WERI-Rb-1 (cell line): ENCODE measurements around the gene ETFBKMT.

Source experiments
- DNase-seq: peaks from one replicate; pipeline ENCODE4 v3.0.0-alpha.2; 2020
- H3K27ac ChIP-seq: fragments of 250-450 bp; sonication (Bioruptor Pico); 2 replicates; pipeline ENCODE4 v1.5.1; 2020; ENCODE audit warnings: mild to moderate bottlenecking, moderate library complexity
- H3K27me3 ChIP-seq: fragments of 250-450 bp; sonication (Bioruptor Pico); 2 replicates; pipeline ENCODE4 v1.5.1; 2021; ENCODE audit warnings: mild to moderate bottlenecking, low read depth, moderate library complexity; ENCODE audit not compliant: insufficient read depth, severe bottlenecking
- H3K36me3 ChIP-seq: fragments of 250-450 bp; sonication (Bioruptor Pico); 2 replicates; pipeline ENCODE4 v1.5.1; 2020; ENCODE audit warnings: mild to moderate bottlenecking, moderate library complexity
- H3K4me3 ChIP-seq: 2 replicates; pipeline ENCODE4 v1.5.1; 2011; ENCODE audit warnings: low read depth, mild to moderate bottlenecking, control low read depth, low read length
- H3K9me3 ChIP-seq: fragments of 250-450 bp; sonication (Bioruptor Pico); 2 replicates; pipeline ENCODE4 v1.5.1; 2021; ENCODE audit warnings: mild to moderate bottlenecking, moderate library complexity; ENCODE audit not compliant: severe bottlenecking
- TF ChIP-seq, protein P1 (sequence below): IDR thresholded peaks from 2 replicates; pipeline ENCODE4 v1.5.1; 2011; ENCODE audit warnings: low read depth, mild to moderate bottlenecking, control low read depth, inconsistent platforms, low read length

Gene ETFBKMT

DNA sequence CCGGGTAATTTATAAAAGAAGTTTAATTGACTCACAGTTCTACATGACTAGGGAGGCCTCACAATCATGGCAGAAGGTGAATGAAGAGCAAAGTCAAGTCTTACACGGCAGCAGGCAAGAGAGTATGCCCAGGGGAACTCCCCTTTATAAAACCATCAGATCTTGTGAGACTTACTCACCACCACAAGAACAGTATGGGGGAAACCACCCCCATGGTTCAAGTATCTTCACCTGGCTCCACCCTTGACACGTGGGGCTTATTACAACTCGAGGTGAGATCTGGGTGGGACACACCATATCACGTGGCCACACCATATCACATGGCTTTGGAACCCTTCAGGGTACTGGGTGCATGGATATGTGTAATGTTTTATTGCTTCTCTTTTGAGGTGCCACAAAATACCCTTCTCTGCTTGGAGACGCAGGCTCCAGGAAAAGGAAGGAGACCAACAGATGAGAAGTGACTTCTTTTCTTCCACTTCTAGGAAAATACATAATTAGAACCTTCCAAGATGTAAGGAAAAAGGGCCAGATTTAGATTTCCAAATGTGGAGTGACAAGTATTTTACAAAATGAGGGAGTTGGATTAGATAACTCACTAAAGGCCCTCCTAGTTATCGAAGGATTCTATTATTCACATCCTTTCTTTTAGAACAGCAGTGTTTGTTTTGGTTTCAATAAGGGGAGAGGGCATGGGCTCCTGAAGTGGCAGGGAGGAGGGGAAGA is 33.1 kb upstream of the ETFBKMT start:
- Histone ChIP-seq H3K27ac (no peak overlapping the region), H3K4me3 (no peak overlapping the region), H3K9me3 (no peaks in the 10 kb centered on the region), H3K36me3 (no peaks in the 10 kb centered on the region; the same call in 1 of the 2 replicates), H3K27me3 (no peaks in the 10 kb centered on the region)
- TF ChIP-seq, protein P1, sequence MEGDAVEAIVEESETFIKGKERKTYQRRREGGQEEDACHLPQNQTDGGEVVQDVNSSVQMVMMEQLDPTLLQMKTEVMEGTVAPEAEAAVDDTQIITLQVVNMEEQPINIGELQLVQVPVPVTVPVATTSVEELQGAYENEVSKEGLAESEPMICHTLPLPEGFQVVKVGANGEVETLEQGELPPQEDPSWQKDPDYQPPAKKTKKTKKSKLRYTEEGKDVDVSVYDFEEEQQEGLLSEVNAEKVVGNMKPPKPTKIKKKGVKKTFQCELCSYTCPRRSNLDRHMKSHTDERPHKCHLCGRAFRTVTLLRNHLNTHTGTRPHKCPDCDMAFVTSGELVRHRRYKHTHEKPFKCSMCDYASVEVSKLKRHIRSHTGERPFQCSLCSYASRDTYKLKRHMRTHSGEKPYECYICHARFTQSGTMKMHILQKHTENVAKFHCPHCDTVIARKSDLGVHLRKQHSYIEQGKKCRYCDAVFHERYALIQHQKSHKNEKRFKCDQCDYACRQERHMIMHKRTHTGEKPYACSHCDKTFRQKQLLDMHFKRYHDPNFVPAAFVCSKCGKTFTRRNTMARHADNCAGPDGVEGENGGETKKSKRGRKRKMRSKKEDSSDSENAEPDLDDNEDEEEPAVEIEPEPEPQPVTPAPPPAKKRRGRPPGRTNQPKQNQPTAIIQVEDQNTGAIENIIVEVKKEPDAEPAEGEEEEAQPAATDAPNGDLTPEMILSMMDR, result no peak
- DNase-seq, result no peak

DNA sequence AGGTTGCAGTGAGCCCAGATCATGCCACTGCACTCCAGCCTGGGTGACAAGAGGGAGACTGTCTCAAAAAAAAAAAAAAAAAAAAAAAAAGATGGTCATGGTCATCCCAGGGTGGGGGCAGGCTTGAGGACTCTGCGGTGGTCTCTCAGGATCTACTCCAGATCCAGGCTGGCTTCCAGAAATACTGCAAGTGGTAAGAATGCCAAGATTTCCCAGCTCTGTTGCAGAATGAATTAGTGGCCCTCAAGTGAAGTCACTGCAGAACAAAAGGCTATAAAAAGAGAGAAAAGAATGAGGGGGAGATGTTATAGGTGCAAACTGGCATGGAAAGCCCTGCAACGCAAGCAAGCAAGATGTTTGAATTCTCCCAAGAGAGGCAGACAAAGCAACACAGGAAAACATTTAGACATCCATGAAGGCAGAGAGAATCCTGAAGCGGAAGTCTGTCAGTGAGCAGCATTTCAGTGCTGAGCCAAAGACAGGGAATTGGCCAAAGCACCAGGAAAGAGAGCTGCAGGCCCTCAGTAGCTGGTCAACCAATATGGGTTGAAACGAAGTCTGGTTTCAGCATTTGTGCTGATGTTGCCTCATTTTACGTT is 31.9 kb upstream of the ETFBKMT start:
- H3K9me3 ChIP-seq, result no peaks in the 10 kb centered on the region
- no peak for DNase-seq
- H3K4me3 ChIP-seq, result no peak overlapping the region

DNA sequence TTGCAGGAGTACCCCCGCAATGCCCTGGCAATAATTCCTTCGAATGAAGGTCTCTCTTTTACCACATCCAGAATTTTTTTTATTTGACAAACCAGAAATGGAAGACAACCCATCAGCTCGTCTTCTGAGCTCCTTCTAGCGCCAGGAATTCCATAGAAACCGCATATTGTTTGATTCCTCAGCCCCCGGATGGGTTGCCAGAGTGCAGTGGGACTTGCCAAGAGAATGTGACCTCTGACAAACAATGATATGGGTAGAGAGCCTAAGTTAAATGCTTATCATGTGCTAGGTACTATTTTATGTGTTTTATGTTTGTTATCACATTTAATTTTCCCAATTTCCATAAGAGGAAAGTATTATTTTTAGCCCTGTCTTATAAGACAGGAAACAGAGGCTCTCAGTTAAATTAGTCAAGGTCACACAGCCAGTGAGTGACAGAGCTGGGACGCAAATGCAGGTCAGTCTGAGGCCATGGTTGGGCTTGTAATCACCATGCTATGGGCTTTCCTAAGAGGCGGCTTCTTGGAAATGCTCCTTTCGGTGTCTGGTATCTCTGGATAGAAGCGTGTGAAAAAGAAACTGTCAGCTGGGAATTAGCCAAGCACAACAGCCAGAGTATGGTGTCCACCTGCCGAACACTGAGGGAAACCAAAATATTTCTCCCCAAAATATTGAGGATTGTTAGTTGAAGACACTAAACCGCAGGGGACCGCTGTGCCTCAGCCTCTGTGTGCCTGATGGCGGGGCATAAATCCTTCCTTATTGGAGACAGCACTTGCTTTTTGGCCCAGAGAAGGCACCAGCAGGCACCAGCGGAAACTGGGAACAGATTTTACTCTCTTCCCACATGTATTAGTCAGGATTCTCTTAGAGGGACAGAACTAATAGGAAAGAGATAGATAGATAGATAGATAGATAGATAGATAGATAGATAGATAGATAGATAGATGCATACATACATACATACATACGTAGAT is 29.4 kb upstream of the ETFBKMT start:
- no peaks in the 10 kb centered on the region for H3K27me3 ChIP-seq
- no peaks in the 10 kb centered on the region for H3K9me3 ChIP-seq
- peak overlapping the region; percentile 33 for H3K27ac ChIP-seq
- no peaks in the 10 kb centered on the region; the same call in 1 of the 2 replicates for H3K36me3 ChIP-seq
- H3K4me3 ChIP-seq, result peak overlapping the region; percentile 9
- TF ChIP-seq, protein P1, result no peak
- DNase-seq, result peak; percentile 42

More for the DNA sequence above, 31.9 kb upstream of the ETFBKMT start:
- H3K27ac ChIP-seq, result no peak overlapping the region
- no peaks in the 10 kb centered on the region; the same call in 1 of the 2 replicates for H3K36me3 ChIP-seq
- no peaks in the 10 kb centered on the region for H3K27me3 ChIP-seq
- TF ChIP-seq, protein P1, result no peak

DNA sequence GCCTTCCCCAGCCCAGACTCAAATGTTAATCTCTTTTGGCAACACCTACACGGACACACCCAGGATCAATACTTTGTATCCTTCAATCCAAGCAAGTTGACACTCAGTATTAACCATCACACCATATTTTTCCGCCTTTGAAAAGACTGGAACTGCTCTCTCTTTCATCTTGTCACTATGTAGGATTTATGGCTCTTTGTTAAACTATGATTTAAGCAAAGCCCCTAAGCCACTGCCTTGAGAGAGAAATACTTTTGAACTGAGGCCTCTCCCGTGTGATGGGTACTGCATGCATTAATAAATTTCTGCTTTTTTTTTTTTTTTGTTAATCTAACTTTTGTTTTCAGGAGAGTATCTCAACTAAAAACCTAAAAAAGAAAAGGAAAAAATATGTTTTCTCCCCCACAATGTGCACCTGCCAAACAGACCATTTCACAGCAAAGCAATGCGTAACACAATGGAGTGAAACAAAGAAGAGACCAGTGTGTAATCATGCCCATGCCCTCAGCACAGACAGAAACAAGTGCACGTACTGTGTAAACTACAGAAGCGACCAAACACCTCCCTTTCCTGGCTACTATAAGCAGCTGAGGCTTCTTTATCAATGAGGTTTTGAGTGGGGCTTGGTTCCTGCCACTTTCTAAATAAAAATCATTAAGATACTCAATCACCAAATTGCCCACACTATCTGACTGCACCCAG is 28.3 kb upstream of the ETFBKMT start:
- TF ChIP-seq, protein P1, result no peak
- no peak overlapping the region for H3K27ac ChIP-seq
- no peaks in the 10 kb centered on the region; the same call in 1 of the 2 replicates for H3K36me3 ChIP-seq
- H3K9me3 ChIP-seq, result no peaks in the 10 kb centered on the region
- no peaks in the 10 kb centered on the region for H3K27me3 ChIP-seq
- H3K4me3 ChIP-seq, result no peak overlapping the region
- DNase-seq, result no peak

DNA sequence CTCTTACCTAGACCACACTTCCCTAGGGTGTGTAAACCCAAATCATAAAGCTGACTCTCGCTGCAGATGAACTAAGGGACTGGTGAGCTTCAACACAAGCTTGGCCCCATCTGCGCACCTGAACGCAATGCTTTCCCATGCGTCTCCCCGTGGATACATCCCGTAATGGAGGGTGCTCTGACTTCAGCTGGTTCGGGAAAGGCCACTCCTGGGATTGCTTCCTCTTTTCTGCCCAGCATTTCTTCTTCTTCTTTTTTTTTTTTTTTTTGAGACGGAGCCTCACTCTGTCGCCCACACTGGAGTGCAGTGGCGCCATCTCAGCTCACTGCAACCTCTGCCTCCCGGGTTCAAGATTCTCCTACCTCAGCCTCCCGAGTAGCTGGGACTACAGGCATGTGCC is 27.7 kb upstream of the ETFBKMT start:
- Histone ChIP-seq H3K4me3 (no peak overlapping the region), H3K27ac (no peak overlapping the region), H3K27me3 (no peaks in the 10 kb centered on the region), H3K9me3 (no peaks in the 10 kb centered on the region), H3K36me3 (no peaks in the 10 kb centered on the region)
- no peak for DNase-seq
- TF ChIP-seq, protein P1, result no peak
